ENCODE measurements around the gene AGO4.
"Not testable (repeated sequence)": the region's sequence is repeated elsewhere in the genome, so short reads cannot be mapped to it uniquely, and the experiment has no call there.

Gene AGO4

GRCh38 chr1:35777109-35777508 is 30.7 kb upstream of the AGO4 start:
- DNase-seq (ENCODE audit: low read depth, low spot score), result no peak
- TF ChIP-seq POLR2AphosphoS5 (IDR thresholded peaks at IDR 0.05; ENCODE audit: borderline replicate concordance, low read depth, low read length) (no peak), FOXP2 (optimal IDR thresholded peaks at IDR 0.05; ENCODE audit: control extremely low read depth, extremely low read length, insufficient read depth) (no peak), EZH2 (IDR thresholded peaks at IDR 0.05) (no peak)
- Histone ChIP-seq H3K9ac (ENCODE audit: insufficient read length) (no peak overlapping the region), H3K9me3 (ENCODE audit: low read depth, low read length) (no peaks in the 10 kb centered on the region), H3K4me3 (no peak overlapping the region), H3K27ac (no peak overlapping the region), H3K36me3 (ENCODE audit: insufficient read depth, low read length) (no peaks in the 10 kb centered on the region)

GRCh38 chr1:35783055-35783583 is 24.7 kb upstream of the AGO4 start:
- TF ChIP-seq FOXP2 (optimal IDR thresholded peaks at IDR 0.05; ENCODE audit: control extremely low read depth, extremely low read length, insufficient read depth), result no peak
- Histone ChIP-seq H3K9me3 (ENCODE audit: low read depth, low read length) (no peaks in the 10 kb centered on the region), H3K27ac (no peak overlapping the region), H3K4me3 (no peak overlapping the region), H3K36me3 (ENCODE audit: insufficient read depth, low read length) (no peaks in the 10 kb centered on the region), H3K9ac (ENCODE audit: insufficient read length) (no peak overlapping the region)
- no peak for DNase-seq (ENCODE audit: low read depth, low spot score)

GRCh38 chr1:35784364-35784763 is 23.5 kb upstream of the AGO4 start:
- H3K9ac ChIP-seq (ENCODE audit: insufficient read length); H3K27ac ChIP-seq; H3K9me3 ChIP-seq (ENCODE audit: low read depth, low read length); H3K4me3 ChIP-seq; DNase-seq (ENCODE audit: low read depth, low spot score); H3K36me3 ChIP-seq (ENCODE audit: insufficient read depth, low read length): not testable (repeated sequence)

- Histone ChIP-seq H3K36me3 (ENCODE audit: insufficient read depth, low read length) (no peaks in the 10 kb centered on the region), H3K4me3 (no peak overlapping the region), H3K9me3 (ENCODE audit: low read depth, low read length) (no peaks in the 10 kb centered on the region), H3K9ac (ENCODE audit: insufficient read length) (no peak overlapping the region), H3K27ac (no peak overlapping the region)
- no peak for DNase-seq (ENCODE audit: low read depth, low spot score)
- no peak for TF ChIP-seq FOXP2 (optimal IDR thresholded peaks at IDR 0.05; ENCODE audit: control extremely low read depth, extremely low read length, insufficient read depth)
- TF ChIP-seq POLR2AphosphoS5 (IDR thresholded peaks at IDR 0.05; ENCODE audit: borderline replicate concordance, low read depth, low read length), result no peak
- no peak for TF ChIP-seq EZH2 (IDR thresholded peaks at IDR 0.05)
Measured at GRCh38 chr1:35788139-35788538, 19.7 kb upstream of the AGO4 start.

GRCh38 chr1:35790670-35791069 is 17.1 kb upstream of the AGO4 start:
- Histone ChIP-seq H3K4me3 (no peak overlapping the region), H3K27ac (no peak overlapping the region), H3K9ac (ENCODE audit: insufficient read length) (no peak overlapping the region), H3K9me3 (ENCODE audit: low read depth, low read length) (no peaks in the 10 kb centered on the region), H3K36me3 (ENCODE audit: insufficient read depth, low read length) (no peaks in the 10 kb centered on the region)
- TF ChIP-seq POLR2AphosphoS5 (IDR thresholded peaks at IDR 0.05; ENCODE audit: borderline replicate concordance, low read depth, low read length) (no peak), FOXP2 (optimal IDR thresholded peaks at IDR 0.05; ENCODE audit: control extremely low read depth, extremely low read length, insufficient read depth) (no peak), EZH2 (IDR thresholded peaks at IDR 0.05) (no peak)
- DNase-seq (ENCODE audit: low read depth, low spot score), result no peak

- Histone ChIP-seq H3K9me3 (ENCODE audit: low read depth, low read length) (no peaks in the 10 kb centered on the region), H3K27ac (no peak overlapping the region), H3K9ac (ENCODE audit: insufficient read length) (no peak overlapping the region), H3K4me3 (no peak overlapping the region), H3K36me3 (ENCODE audit: insufficient read depth, low read length) (no peaks in the 10 kb centered on the region)
- TF ChIP-seq EZH2 (IDR thresholded peaks at IDR 0.05) (no peak), POLR2AphosphoS5 (IDR thresholded peaks at IDR 0.05; ENCODE audit: borderline replicate concordance, low read depth, low read length) (no peak), FOXP2 (optimal IDR thresholded peaks at IDR 0.05; ENCODE audit: control extremely low read depth, extremely low read length, insufficient read depth) (no peak)
- no peak for DNase-seq (ENCODE audit: low read depth, low spot score)
Measured at GRCh38 chr1:35795295-35795694, 12.5 kb upstream of the AGO4 start.

- no peak overlapping the region for H3K9ac ChIP-seq (ENCODE audit: insufficient read length)
Measured at GRCh38 chr1:35797380-35797779, 10.4 kb upstream of the AGO4 start.

GRCh38 chr1:35798019-35798418 is 9.8 kb upstream of the AGO4 start:
- DNase-seq (ENCODE audit: low read depth, low spot score), result not testable (repeated sequence)

More at GRCh38 chr1:35797380-35797779, 10.4 kb upstream of the AGO4 start:
- H3K36me3 ChIP-seq (ENCODE audit: insufficient read depth, low read length), result no peaks in the 10 kb centered on the region
- DNase-seq (ENCODE audit: low read depth, low spot score), result no peak
- no peak for TF ChIP-seq EZH2 (IDR thresholded peaks at IDR 0.05)
- no peak for TF ChIP-seq POLR2AphosphoS5 (IDR thresholded peaks at IDR 0.05; ENCODE audit: borderline replicate concordance, low read depth, low read length)
- TF ChIP-seq FOXP2 (optimal IDR thresholded peaks at IDR 0.05; ENCODE audit: control extremely low read depth, extremely low read length, insufficient read depth), result no peak
- no peak overlapping the region for H3K27ac ChIP-seq
- H3K4me3 ChIP-seq, result no peak overlapping the region
- H3K9me3 ChIP-seq (ENCODE audit: low read depth, low read length), result no peaks in the 10 kb centered on the region

GRCh38 chr1:35800167-35800887 is 7.5 kb upstream of the AGO4 start:
- DNase-seq (ENCODE audit: low read depth, low spot score); H3K4me3 ChIP-seq; H3K27ac ChIP-seq; H3K36me3 ChIP-seq (ENCODE audit: insufficient read depth, low read length); H3K9ac ChIP-seq (ENCODE audit: insufficient read length); H3K9me3 ChIP-seq (ENCODE audit: low read depth, low read length): not testable (repeated sequence)

More at GRCh38 chr1:35798019-35798418, 9.8 kb upstream of the AGO4 start:
- not testable (repeated sequence) for H3K4me3 ChIP-seq; H3K27ac ChIP-seq; H3K36me3 ChIP-seq (ENCODE audit: insufficient read depth, low read length); H3K9ac ChIP-seq (ENCODE audit: insufficient read length); H3K9me3 ChIP-seq (ENCODE audit: low read depth, low read length)
